Measurements from ENCODE around the gene RAPGEF3.

DNA sequence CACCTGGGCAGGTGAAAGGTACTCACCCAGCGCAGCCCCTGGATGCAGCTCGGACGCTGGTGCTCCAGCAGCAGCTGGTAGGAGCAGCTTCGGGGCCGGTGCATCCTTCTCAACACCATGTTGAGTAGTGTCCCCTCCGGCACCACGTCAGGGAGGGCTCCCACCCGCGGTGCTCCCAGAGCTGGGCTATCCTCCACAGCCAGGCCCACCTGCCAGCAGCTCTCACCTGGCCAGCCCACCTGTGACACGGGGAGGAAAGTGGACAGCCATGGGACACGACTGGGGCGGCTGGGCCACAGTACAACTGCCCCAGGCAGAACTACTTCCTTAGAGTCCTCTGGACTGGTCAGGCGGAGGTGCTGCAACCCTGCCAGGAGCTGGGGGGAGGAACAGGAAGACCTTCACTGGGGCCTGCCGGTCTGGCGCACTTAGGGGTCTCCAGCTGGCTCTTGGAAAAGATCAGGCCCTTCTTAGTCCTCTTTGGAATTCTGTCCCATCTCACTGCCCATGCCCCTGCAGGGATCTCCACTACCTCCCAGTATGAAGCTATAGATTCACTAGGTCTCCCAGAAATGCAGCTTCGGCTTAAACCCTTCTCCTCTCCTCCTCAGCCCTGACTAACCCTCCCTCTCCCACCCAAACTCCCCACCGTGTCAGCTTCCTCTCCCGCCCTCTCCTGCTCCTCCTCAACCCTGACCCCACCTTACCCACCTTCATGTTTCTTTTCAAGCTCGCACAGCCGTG, 668 bp downstream of the RAPGEF3 start:
- TF ChIP-seq, protein P1, sequence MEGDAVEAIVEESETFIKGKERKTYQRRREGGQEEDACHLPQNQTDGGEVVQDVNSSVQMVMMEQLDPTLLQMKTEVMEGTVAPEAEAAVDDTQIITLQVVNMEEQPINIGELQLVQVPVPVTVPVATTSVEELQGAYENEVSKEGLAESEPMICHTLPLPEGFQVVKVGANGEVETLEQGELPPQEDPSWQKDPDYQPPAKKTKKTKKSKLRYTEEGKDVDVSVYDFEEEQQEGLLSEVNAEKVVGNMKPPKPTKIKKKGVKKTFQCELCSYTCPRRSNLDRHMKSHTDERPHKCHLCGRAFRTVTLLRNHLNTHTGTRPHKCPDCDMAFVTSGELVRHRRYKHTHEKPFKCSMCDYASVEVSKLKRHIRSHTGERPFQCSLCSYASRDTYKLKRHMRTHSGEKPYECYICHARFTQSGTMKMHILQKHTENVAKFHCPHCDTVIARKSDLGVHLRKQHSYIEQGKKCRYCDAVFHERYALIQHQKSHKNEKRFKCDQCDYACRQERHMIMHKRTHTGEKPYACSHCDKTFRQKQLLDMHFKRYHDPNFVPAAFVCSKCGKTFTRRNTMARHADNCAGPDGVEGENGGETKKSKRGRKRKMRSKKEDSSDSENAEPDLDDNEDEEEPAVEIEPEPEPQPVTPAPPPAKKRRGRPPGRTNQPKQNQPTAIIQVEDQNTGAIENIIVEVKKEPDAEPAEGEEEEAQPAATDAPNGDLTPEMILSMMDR (IDR thresholded peaks at IDR 0.05): no peak
- TF ChIP-seq POLR2A (IDR thresholded peaks at IDR 0.05): no peak
